DMS53 treated with DMSO at 0.1 percent for 48 hours (cell line): ENCODE measurements around the gene SBF1.

ENCODE experiments used
- DNase-seq: peaks from one replicate; lab custom pipeline; 2025; ENCODE audit not compliant: unreplicated experiment; lab: John Stamatoyannopoulos, UW

SBF1 gene

GRCh38 chr22:50467773-50468440, 6.9 kb downstream of the SBF1 start:
- no peak for DNase-seq

GRCh38 chr22:50467341-50467740, 7.5 kb downstream of the SBF1 start:
- no peak for DNase-seq

GRCh38 chr22:50465066-50465930, 9.5 kb downstream of the SBF1 start:
- DNase-seq = no peak

- no peak for DNase-seq
Measured at GRCh38 chr22:50464451-50464850, 10.4 kb downstream of the SBF1 start.

- DNase-seq = no peak
Measured at GRCh38 chr22:50463188-50463900, 11.5 kb downstream of the SBF1 start.

GRCh38 chr22:50461979-50462540, 12.8 kb downstream of the SBF1 start:
- no peak for DNase-seq

GRCh38 chr22:50461536-50461935, 13.3 kb downstream of the SBF1 start:
- DNase-seq = no peak

GRCh38 chr22:50460938-50461337, 13.9 kb downstream of the SBF1 start:
- no peak for DNase-seq

- DNase-seq = no peak
Measured at GRCh38 chr22:50459496-50460140, 15.2 kb downstream of the SBF1 start.

GRCh38 chr22:50459016-50459415, 15.8 kb downstream of the SBF1 start:
- no peak for DNase-seq

- no peak for DNase-seq
Measured at GRCh38 chr22:50456466-50457234, 18.2 kb downstream of the SBF1 start.

- DNase-seq = no peak
Measured at GRCh38 chr22:50456026-50456425, 18.8 kb downstream of the SBF1 start.

GRCh38 chr22:50455201-50455600, 19.6 kb downstream of the SBF1 start:
- no peak for DNase-seq

- no peak for DNase-seq
Measured at GRCh38 chr22:50454556-50455075, 20.2 kb downstream of the SBF1 start.

- no peak for DNase-seq
Measured at GRCh38 chr22:50452649-50453048, 22.2 kb downstream of the SBF1 start.

GRCh38 chr22:50447576-50448551, 27.0 kb downstream of the SBF1 start:
- no peak for DNase-seq

GRCh38 chr22:50446708-50447575, 27.9 kb downstream of the SBF1 start:
- no peak for DNase-seq
